HEK293 (cell line): ENCODE measurements around the gene P2RY13.
A peak's percentile ranks its signal among the peaks of the same experiment; 100 is the strongest.

ENCODE experiments used
- EGR2 ChIP-seq: fragments of 450-650 bp; formaldehyde crosslinking; IDR thresholded peaks from 2 replicates; pipeline ENCODE4 v1.5.1; 2016; ENCODE audit warnings: low read depth, missing biosample characterization, missing genetic modification characterization
- HOXA7 ChIP-seq: sonication (generic); formaldehyde crosslinking; IDR thresholded peaks from 2 replicates; pipeline ENCODE4 v1.8.1; 2022; ENCODE audit warnings: missing genetic modification reagents, borderline replicate concordance
- OSR2 ChIP-seq: fragments of 450-650 bp; formaldehyde crosslinking; IDR thresholded peaks from 2 replicates; pipeline ENCODE4 v1.5.1; 2016; ENCODE audit warnings: missing biosample characterization, missing genetic modification characterization
- REPIN1 ChIP-seq: fragments of 450-650 bp; formaldehyde crosslinking; IDR thresholded peaks from 2 replicates; pipeline ENCODE4 v1.5.1; 2017; ENCODE audit warnings: missing biosample characterization, missing genetic modification characterization, low read depth
- SP2 ChIP-seq: fragments of 450-650 bp; formaldehyde crosslinking; IDR thresholded peaks from 2 replicates; pipeline ENCODE4 v1.5.1; 2016; ENCODE audit warnings: missing biosample characterization, missing genetic modification characterization
- SP3 ChIP-seq: fragments of 450-650 bp; formaldehyde crosslinking; IDR thresholded peaks from 2 replicates; pipeline ENCODE4 v1.5.1; 2016; ENCODE audit warnings: missing biosample characterization, missing genetic modification characterization
- SP7 ChIP-seq: fragments of 450-650 bp; formaldehyde crosslinking; IDR thresholded peaks from 2 replicates; pipeline ENCODE4 v1.5.1; 2016; ENCODE audit warnings: missing biosample characterization, missing genetic modification characterization
- YY2 ChIP-seq: fragments of 450-650 bp; formaldehyde crosslinking; IDR thresholded peaks from 2 replicates; pipeline ENCODE4 v1.5.1; 2016; ENCODE audit warnings: missing biosample characterization, missing genetic modification characterization
- ZBTB10 ChIP-seq: fragments of 450-650 bp; formaldehyde crosslinking; IDR thresholded peaks from 2 replicates; pipeline ENCODE4 v1.5.1; 2016; ENCODE audit warnings: missing biosample characterization, missing genetic modification characterization
- ZBTB17 ChIP-seq: fragments of 450-650 bp; formaldehyde crosslinking; IDR thresholded peaks from 2 replicates; pipeline ENCODE4 v1.5.1; 2016; ENCODE audit warnings: missing biosample characterization, missing genetic modification characterization
- ZBTB26 ChIP-seq: fragments of 450-650 bp; formaldehyde crosslinking; optimal IDR thresholded peaks from 2 replicates; pipeline ENCODE3; 2016; ENCODE audit warnings: missing biosample characterization, mild to moderate bottlenecking, missing genetic modification characterization
- ZNF174 ChIP-seq: fragments of 450-650 bp; formaldehyde crosslinking; IDR thresholded peaks from 2 replicates; pipeline ENCODE4 v1.5.0; 2017; ENCODE audit warnings: missing biosample characterization, mild to moderate bottlenecking, missing genetic modification characterization
- ZNF292 ChIP-seq: fragments of 450-650 bp; formaldehyde crosslinking; IDR thresholded peaks from 2 replicates; pipeline ENCODE4 v1.5.1; 2016; ENCODE audit warnings: low read depth, missing biosample characterization, missing genetic modification characterization, borderline replicate concordance
- ZNF341 ChIP-seq: fragments of 450-650 bp; formaldehyde crosslinking; IDR thresholded peaks from 2 replicates; pipeline ENCODE4; 2016; ENCODE audit warnings: low read depth, missing biosample characterization, missing genetic modification characterization
- ZNF366 ChIP-seq: fragments of 450-650 bp; formaldehyde crosslinking; conservative IDR thresholded peaks from 2 replicates; pipeline ENCODE4 v1.5.1; 2016; ENCODE audit warnings: missing biosample characterization, missing genetic modification characterization
- ZNF416 ChIP-seq: fragments of 450-650 bp; formaldehyde crosslinking; IDR thresholded peaks from 2 replicates; pipeline ENCODE4 v1.5.1; 2016; ENCODE audit warnings: missing biosample characterization, missing genetic modification characterization
- ZNF558 ChIP-seq: fragments of 450-650 bp; formaldehyde crosslinking; IDR thresholded peaks from 2 replicates; pipeline ENCODE4 v1.5.1; 2016; ENCODE audit warnings: missing biosample characterization, missing genetic modification characterization
- ZNF561 ChIP-seq: fragments of 450-650 bp; IDR thresholded peaks from 2 replicates; pipeline ENCODE4 v1.5.1; 2018; ENCODE audit warnings: missing biosample characterization, missing genetic modification characterization, borderline replicate concordance
- ZNF571 ChIP-seq: fragments of 450-650 bp; formaldehyde crosslinking; IDR thresholded peaks from 2 replicates; pipeline ENCODE4 v1.5.0; 2017; ENCODE audit warnings: missing biosample characterization, missing genetic modification characterization
- ZNF580 ChIP-seq: fragments of 450-650 bp; formaldehyde crosslinking; IDR thresholded peaks from 2 replicates; pipeline ENCODE4 v1.5.1; 2016; ENCODE audit warnings: missing biosample characterization, missing genetic modification characterization
- ZNF629 ChIP-seq: fragments of 450-650 bp; formaldehyde crosslinking; IDR thresholded peaks from 2 replicates; pipeline ENCODE4 v1.5.1; 2017; ENCODE audit warnings: missing biosample characterization, missing genetic modification characterization
- ZNF664 ChIP-seq: fragments of 450-650 bp; formaldehyde crosslinking; IDR thresholded peaks from 2 replicates; pipeline ENCODE4 v1.5.1; 2016; ENCODE audit warnings: missing biosample characterization, missing genetic modification characterization
- TF ChIP-seq, protein P1 (sequence below): fragments of 450-650 bp; formaldehyde crosslinking; IDR thresholded peaks from 2 replicates; pipeline ENCODE4 v1.5.0; 2017; ENCODE audit warnings: missing biosample characterization, missing genetic modification characterization, borderline replicate concordance
- TF ChIP-seq, protein P2 (sequence below): fragments of 450-650 bp; formaldehyde crosslinking; IDR thresholded peaks from 2 replicates; pipeline ENCODE4 v1.5.1; 2016; ENCODE audit warnings: missing biosample characterization, missing genetic modification characterization, borderline replicate concordance
- TF ChIP-seq, protein P3 (sequence below): fragments of 450-650 bp; formaldehyde crosslinking; IDR thresholded peaks from 2 replicates; pipeline ENCODE4 v1.5.1; 2016; ENCODE audit warnings: missing biosample characterization, missing genetic modification characterization
- TF ChIP-seq, protein P4 (sequence below): fragments of 450-650 bp; IDR thresholded peaks from 2 replicates; pipeline ENCODE4 v1.5.1; 2018; ENCODE audit warnings: missing biosample characterization, mild to moderate bottlenecking, missing genetic modification characterization
- TF ChIP-seq, protein P5 (sequence below): fragments of 450-650 bp; formaldehyde crosslinking; IDR thresholded peaks from 2 replicates; pipeline ENCODE4 v1.5.1; 2016; ENCODE audit warnings: missing biosample characterization, missing genetic modification characterization, low read depth

The P2RY13 gene

GRCh38 chr3:151305060-151305774, 24.1 kb downstream of the P2RY13 start (continued):
- TF ChIP-seq, protein P1, sequence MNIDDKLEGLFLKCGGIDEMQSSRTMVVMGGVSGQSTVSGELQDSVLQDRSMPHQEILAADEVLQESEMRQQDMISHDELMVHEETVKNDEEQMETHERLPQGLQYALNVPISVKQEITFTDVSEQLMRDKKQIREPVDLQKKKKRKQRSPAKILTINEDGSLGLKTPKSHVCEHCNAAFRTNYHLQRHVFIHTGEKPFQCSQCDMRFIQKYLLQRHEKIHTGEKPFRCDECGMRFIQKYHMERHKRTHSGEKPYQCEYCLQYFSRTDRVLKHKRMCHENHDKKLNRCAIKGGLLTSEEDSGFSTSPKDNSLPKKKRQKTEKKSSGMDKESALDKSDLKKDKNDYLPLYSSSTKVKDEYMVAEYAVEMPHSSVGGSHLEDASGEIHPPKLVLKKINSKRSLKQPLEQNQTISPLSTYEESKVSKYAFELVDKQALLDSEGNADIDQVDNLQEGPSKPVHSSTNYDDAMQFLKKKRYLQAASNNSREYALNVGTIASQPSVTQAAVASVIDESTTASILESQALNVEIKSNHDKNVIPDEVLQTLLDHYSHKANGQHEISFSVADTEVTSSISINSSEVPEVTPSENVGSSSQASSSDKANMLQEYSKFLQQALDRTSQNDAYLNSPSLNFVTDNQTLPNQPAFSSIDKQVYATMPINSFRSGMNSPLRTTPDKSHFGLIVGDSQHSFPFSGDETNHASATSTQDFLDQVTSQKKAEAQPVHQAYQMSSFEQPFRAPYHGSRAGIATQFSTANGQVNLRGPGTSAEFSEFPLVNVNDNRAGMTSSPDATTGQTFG (tag by site-specific recombination) = no peak
- TF ChIP-seq, protein P2, sequence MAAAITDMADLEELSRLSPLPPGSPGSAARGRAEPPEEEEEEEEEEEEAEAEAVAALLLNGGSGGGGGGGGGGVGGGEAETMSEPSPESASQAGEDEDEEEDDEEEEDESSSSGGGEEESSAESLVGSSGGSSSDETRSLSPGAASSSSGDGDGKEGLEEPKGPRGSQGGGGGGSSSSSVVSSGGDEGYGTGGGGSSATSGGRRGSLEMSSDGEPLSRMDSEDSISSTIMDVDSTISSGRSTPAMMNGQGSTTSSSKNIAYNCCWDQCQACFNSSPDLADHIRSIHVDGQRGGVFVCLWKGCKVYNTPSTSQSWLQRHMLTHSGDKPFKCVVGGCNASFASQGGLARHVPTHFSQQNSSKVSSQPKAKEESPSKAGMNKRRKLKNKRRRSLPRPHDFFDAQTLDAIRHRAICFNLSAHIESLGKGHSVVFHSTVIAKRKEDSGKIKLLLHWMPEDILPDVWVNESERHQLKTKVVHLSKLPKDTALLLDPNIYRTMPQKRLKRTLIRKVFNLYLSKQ (tag by site-specific recombination) = no peak
- 0 out of 2 replicates have a peak, but pooled peaks have one; percentile 41 for TF ChIP-seq ZNF366 (tag by site-specific recombination)
- no peak for TF ChIP-seq ZNF580
- TF ChIP-seq SP3 (tag by site-specific recombination) = no peak
- TF ChIP-seq ZNF292 = no peak
- no peak for TF ChIP-seq ZBTB26 (tag by site-specific recombination)
- TF ChIP-seq ZNF558 = peak; percentile 37; the same call in 1 of the 2 replicates
- TF ChIP-seq SP7 (tag by site-specific recombination) = peak; percentile 42; the same call in 1 of the 2 replicates
- TF ChIP-seq EGR2 = no peak
- TF ChIP-seq OSR2 (tag by site-specific recombination) = no peak
- no peak for TF ChIP-seq ZNF571 (tag by site-specific recombination)
- TF ChIP-seq REPIN1 (tag by site-specific recombination) = no peak
- TF ChIP-seq SP2 (tag by site-specific recombination) = no peak
- TF ChIP-seq ZNF561 (tag by site-specific recombination) = no peak
- TF ChIP-seq ZBTB17 (tag by site-specific recombination) = no peak
- TF ChIP-seq, protein P3, sequence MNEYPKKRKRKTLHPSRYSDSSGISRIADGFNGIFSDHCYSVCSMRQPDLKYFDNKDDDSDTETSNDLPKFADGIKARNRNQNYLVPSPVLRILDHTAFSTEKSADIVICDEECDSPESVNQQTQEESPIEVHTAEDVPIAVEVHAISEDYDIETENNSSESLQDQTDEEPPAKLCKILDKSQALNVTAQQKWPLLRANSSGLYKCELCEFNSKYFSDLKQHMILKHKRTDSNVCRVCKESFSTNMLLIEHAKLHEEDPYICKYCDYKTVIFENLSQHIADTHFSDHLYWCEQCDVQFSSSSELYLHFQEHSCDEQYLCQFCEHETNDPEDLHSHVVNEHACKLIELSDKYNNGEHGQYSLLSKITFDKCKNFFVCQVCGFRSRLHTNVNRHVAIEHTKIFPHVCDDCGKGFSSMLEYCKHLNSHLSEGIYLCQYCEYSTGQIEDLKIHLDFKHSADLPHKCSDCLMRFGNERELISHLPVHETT (tag by site-specific recombination) = no peak
- TF ChIP-seq YY2 (tag by site-specific recombination) = no peak
- TF ChIP-seq HOXA7 (CRISPR knock-in tag) = no peak
- no peak for TF ChIP-seq ZNF664 (tag by site-specific recombination)
- TF ChIP-seq ZNF629 (tag by site-specific recombination) = peak; percentile 41; the same call in 1 of the 2 replicates
- no peak for TF ChIP-seq ZNF416 (tag by site-specific recombination)
- TF ChIP-seq, protein P4, sequence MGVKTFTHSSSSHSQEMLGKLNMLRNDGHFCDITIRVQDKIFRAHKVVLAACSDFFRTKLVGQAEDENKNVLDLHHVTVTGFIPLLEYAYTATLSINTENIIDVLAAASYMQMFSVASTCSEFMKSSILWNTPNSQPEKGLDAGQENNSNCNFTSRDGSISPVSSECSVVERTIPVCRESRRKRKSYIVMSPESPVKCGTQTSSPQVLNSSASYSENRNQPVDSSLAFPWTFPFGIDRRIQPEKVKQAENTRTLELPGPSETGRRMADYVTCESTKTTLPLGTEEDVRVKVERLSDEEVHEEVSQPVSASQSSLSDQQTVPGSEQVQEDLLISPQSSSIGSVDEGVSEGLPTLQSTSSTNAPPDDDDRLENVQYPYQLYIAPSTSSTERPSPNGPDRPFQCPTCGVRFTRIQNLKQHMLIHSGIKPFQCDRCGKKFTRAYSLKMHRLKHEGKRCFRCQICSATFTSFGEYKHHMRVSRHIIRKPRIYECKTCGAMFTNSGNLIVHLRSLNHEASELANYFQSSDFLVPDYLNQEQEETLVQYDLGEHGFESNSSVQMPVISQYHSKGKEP (tag by site-specific recombination) = peak; percentile 52; the same call in 1 of the 2 replicates
- no peak for TF ChIP-seq ZBTB10 (tag by site-specific recombination)
- no peak for TF ChIP-seq ZNF174 (tag by site-specific recombination)
- TF ChIP-seq, protein P5, sequence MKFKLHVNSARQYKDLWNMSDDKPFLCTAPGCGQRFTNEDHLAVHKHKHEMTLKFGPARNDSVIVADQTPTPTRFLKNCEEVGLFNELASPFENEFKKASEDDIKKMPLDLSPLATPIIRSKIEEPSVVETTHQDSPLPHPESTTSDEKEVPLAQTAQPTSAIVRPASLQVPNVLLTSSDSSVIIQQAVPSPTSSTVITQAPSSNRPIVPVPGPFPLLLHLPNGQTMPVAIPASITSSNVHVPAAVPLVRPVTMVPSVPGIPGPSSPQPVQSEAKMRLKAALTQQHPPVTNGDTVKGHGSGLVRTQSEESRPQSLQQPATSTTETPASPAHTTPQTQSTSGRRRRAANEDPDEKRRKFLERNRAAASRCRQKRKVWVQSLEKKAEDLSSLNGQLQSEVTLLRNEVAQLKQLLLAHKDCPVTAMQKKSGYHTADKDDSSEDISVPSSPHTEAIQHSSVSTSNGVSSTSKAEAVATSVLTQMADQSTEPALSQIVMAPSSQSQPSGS = no peak
- TF ChIP-seq ZNF341 = no peak
